ENCODE measurements around the gene GOSR1.
"Not testable (repeated sequence)": the region's sequence is repeated elsewhere in the genome, so short reads cannot be mapped to it uniquely, and the experiment has no call there.

GRCh38 chr17:30571404-30571803 is 94.2 kb downstream of the GOSR1 start:
- not testable (repeated sequence) for TF ChIP-seq CTCF (IDR thresholded peaks at IDR 0.05; ENCODE audit: extremely low read depth in 1 of 2, insufficient read depth in 1 of 2, low read depth in 1 of 2, low read length in 2 of 2); EZH2 (IDR thresholded peaks at IDR 0.05; ENCODE audit: borderline replicate concordance, low read depth, low read length, severe bottlenecking); POLR2A (IDR thresholded peaks at IDR 0.05; ENCODE audit: low read depth, low read length); POLR2AphosphoS5 (IDR thresholded peaks at IDR 0.05; ENCODE audit: insufficient read depth, low read depth, low read length); MYC (IDR thresholded peaks at IDR 0.05; ENCODE audit: low read depth, low read length); JUN (IDR thresholded peaks at IDR 0.05; ENCODE audit: borderline replicate concordance, insufficient read depth, insufficient read length, low read depth); MAX (IDR thresholded peaks at IDR 0.05; ENCODE audit: insufficient read depth, insufficient read length); GATA2 (IDR thresholded peaks at IDR 0.05; ENCODE audit: insufficient read depth, insufficient read length, low read depth, low read length); FOS (IDR thresholded peaks at IDR 0.05; ENCODE audit: borderline replicate concordance, insufficient read depth, low read length)
